Nephron progenitor cell (in vitro differentiated cells): Measurements from ENCODE around the gene LDLRAD4.

ENCODE experiments used
- DNase-seq: peaks from one replicate; pipeline ENCODE4 v3.0.0; 2021
- H3K27ac Mint-ChIP-seq: 2 replicates; pipeline ENCODE4 v1.8.0; 2021; ENCODE audit warnings: mild to moderate bottlenecking, moderate library complexity, mixed read lengths
- H3K27me3 Mint-ChIP-seq: 2 replicates; pipeline ENCODE4 v1.8.0; 2021; ENCODE audit warnings: mild to moderate bottlenecking, low read depth, mixed read lengths; ENCODE audit not compliant: poor library complexity
- H3K36me3 Mint-ChIP-seq: 2 replicates; pipeline ENCODE4 v1.8.0; 2021; ENCODE audit warnings: low read depth, mixed read lengths
- H3K4me1 Mint-ChIP-seq: 2 replicates; pipeline ENCODE4 v1.8.0; 2021; ENCODE audit warnings: mixed read lengths
- H3K4me3 Mint-ChIP-seq: 2 replicates; pipeline ENCODE4 v1.8.0; 2021; ENCODE audit warnings: mild to moderate bottlenecking, moderate library complexity, mixed read lengths
- H3K9me3 Mint-ChIP-seq: 2 replicates; pipeline ENCODE4 v1.8.0; 2021; ENCODE audit warnings: mild to moderate bottlenecking, moderate library complexity, mixed read lengths
- CTCF ChIP-seq: fragments of 200-600 bp; sonication (generic); IDR thresholded peaks from 2 replicates; pipeline ENCODE4 v1.5.0; 2021; ENCODE audit warnings: antibody characterized with exemption

Gene LDLRAD4

GRCh38 chr18:13265008-13265910 is 46.7 kb downstream of the LDLRAD4 start:
- no peak for TF ChIP-seq CTCF
- Mint-ChIP-seq H3K27ac (peak overlapping the region; percentile 50), H3K9me3 (no peaks in the 10 kb centered on the region), H3K27me3 (peaks cover 26% of the 10 kb centered on the region), H3K36me3 (no peaks in the 10 kb centered on the region), H3K4me3 (no peak overlapping the region), H3K4me1 (peaks cover 55% of the 10 kb centered on the region)
- DNase-seq = no peak

GRCh38 chr18:13265911-13266217 is 47.3 kb downstream of the LDLRAD4 start:
- TF ChIP-seq CTCF = no peak
- H3K4me1 Mint-ChIP-seq = peaks cover 49% of the 10 kb centered on the region

DNA sequence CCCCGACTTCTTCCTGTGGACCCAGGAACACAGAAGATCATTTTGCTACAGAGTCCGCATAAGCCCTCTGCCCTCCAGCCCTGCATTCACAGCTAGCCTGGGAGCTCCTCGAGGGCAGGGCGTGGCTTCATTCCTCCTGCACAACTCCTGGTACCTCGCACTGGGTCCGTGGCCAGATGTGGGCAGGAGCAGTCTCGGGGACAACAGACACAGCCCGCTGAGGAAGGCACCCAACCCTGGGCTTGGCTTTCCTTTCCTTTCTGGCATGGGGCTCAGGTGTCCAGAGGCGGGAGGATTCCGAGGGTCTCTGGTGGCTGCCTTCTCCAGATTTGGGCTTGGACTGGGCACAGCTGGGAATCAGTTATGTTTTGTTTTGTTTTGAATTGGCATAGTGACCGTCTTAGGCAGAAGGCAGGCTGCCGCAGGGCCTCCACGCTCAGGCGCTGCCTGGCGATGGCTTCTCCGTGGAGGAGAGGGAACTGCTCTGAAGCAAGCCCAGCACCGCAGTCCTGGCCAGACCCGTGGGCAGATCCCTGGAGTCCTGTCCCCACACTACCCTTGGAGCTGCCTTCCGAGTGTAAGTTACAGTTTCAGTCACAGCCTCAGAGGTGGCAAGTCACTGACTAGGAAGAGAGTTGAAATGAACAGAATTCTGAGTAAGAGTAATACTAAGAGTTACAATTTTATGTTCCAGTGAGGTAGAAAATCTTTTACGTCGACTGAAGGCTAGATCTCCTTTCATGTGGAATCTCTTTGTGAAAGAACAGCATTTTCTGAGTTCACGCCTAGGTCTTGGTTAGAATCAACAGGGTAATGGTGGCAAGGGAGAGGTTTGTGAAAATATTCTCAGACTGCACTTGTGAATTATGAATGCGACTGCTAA is 47.9 kb downstream of the LDLRAD4 start:
- Mint-ChIP-seq H3K27ac (peak overlapping the region; percentile 49), H3K27me3 (peaks cover 20% of the 10 kb centered on the region), H3K36me3 (no peaks in the 10 kb centered on the region), H3K4me1 (peaks cover 43% of the 10 kb centered on the region), H3K4me3 (no peak overlapping the region), H3K9me3 (no peaks in the 10 kb centered on the region)
- TF ChIP-seq CTCF = no peak
- DNase-seq = no peak

More at GRCh38 chr18:13265911-13266217, 47.3 kb downstream of the LDLRAD4 start:
- DNase-seq = no peak
- H3K27ac Mint-ChIP-seq = no peak overlapping the region
- H3K9me3 Mint-ChIP-seq = no peaks in the 10 kb centered on the region
- H3K27me3 Mint-ChIP-seq = peaks cover 20% of the 10 kb centered on the region
- H3K36me3 Mint-ChIP-seq = no peaks in the 10 kb centered on the region
- no peak overlapping the region for H3K4me3 Mint-ChIP-seq

DNA sequence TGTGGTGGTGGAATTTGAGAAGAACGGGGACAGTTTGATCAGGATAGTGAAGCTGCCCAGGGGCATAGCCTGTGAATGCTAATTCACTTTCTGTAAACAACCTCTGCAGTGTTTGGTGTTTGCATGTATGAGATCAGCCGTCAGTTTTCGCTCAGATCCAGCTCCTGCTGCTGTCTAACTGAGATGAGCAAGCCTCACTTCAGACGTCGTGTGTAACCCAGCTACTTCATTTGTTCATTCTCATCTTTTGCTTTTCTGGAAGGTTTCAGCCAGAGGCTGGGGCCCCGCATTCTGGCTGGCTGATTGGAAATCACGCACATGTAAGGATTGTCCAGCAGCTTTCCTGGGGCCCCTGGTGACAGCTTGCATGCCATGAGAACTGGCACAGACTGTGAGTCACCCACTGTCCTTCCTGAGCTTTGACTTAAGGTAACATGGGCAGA is 48.9 kb downstream of the LDLRAD4 start:
- no peak for TF ChIP-seq CTCF
- Mint-ChIP-seq H3K4me1 (peaks cover 36% of the 10 kb centered on the region), H3K27ac (no peak overlapping the region)

GRCh38 chr18:13268158-13269012 is 49.8 kb downstream of the LDLRAD4 start:
- TF ChIP-seq CTCF = no peak
- Mint-ChIP-seq H3K9me3 (no peaks in the 10 kb centered on the region), H3K4me1 (peaks cover 36% of the 10 kb centered on the region), H3K27me3 (peaks cover 26% of the 10 kb centered on the region), H3K27ac (no peak overlapping the region), H3K4me3 (no peak overlapping the region), H3K36me3 (no peaks in the 10 kb centered on the region)
- DNase-seq = peak; percentile 33

More for the DNA sequence above, 48.9 kb downstream of the LDLRAD4 start:
- H3K36me3 Mint-ChIP-seq = no peaks in the 10 kb centered on the region
- no peak for DNase-seq
- H3K9me3 Mint-ChIP-seq = no peaks in the 10 kb centered on the region
- H3K4me3 Mint-ChIP-seq = no peak overlapping the region
- peaks cover 18% of the 10 kb centered on the region for H3K27me3 Mint-ChIP-seq
